ENCODE measurements around the gene ULK1. TPM values are rescaled to one million over a fixed set of nuclear protein-coding genes. Genes with fewer than 3 reads are reported as not detected.

Gene ULK1
- total and polyA plus RNA-seq, 12 donors, result 2.9 to 123 (median 29.9) TPM

DNA sequence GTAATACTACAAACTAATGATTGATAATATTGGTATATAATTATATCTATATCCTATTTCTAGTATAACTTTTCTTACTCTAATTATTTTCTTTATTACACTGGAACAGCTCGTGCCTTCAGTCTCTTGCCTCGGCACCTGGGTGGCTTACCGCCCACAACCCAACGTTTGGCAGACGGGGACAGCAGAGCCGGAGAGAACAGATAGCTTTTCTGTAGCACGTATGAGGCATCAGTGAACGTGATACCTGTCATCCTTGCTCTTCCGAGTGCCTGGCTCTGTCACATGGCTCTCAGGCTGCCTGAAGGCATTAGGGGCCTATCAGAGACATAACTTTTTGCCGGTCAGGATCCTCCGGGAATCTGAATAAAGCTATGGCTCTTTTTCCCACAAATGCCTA, 40.1 kb downstream of the ULK1 start:
- H3K36me3 ChIP-seq (replicated peaks in 1 of 2), result peaks cover 0 to 44% of the 10 kb centered on the region in 2 donors
- no peak overlapping the region for H3K4me3 ChIP-seq
- 88 to 94% (median 93%) methylated on average over 10 to 11 of the region's 11 CpGs for WGBS, 4 donors

GRCh38 chr12:131938082-131938481, 43.7 kb downstream of the ULK1 start:
- intact Hi-C loops (cut with DNase I), result no loop called here
- no peak for DNase-seq
- WGBS, 4 donors, result 76 to 92% (median 87%) methylated on average over 7 of the region's 7 CpGs
- Histone ChIP-seq H3K27ac (no peak overlapping the region), H3K4me1 (replicated peaks in 1 of 2) (no peaks in the 10 kb centered on the region), H3K36me3 (replicated peaks in 1 of 2) (peaks cover 0 to 48% of the 10 kb centered on the region in 2 donors), H3K4me3 (no peak overlapping the region), H3K9me3 (replicated peaks in 1 of 3) (no peaks in the 10 kb centered on the region), H3K27me3 (no peaks in the 10 kb centered on the region)
- TF ChIP-seq, protein P1, sequence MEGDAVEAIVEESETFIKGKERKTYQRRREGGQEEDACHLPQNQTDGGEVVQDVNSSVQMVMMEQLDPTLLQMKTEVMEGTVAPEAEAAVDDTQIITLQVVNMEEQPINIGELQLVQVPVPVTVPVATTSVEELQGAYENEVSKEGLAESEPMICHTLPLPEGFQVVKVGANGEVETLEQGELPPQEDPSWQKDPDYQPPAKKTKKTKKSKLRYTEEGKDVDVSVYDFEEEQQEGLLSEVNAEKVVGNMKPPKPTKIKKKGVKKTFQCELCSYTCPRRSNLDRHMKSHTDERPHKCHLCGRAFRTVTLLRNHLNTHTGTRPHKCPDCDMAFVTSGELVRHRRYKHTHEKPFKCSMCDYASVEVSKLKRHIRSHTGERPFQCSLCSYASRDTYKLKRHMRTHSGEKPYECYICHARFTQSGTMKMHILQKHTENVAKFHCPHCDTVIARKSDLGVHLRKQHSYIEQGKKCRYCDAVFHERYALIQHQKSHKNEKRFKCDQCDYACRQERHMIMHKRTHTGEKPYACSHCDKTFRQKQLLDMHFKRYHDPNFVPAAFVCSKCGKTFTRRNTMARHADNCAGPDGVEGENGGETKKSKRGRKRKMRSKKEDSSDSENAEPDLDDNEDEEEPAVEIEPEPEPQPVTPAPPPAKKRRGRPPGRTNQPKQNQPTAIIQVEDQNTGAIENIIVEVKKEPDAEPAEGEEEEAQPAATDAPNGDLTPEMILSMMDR (IDR thresholded peaks at IDR 0.05), result no peak
- TF ChIP-seq POLR2A (IDR thresholded peaks at IDR 0.05), result no peak

More for the DNA sequence above, 40.1 kb downstream of the ULK1 start:
- Histone ChIP-seq H3K4me1 (replicated peaks in 1 of 2) (peaks cover 7 to 11% of the 10 kb centered on the region in 2 donors), H3K9me3 (replicated peaks in 1 of 3) (no peaks in the 10 kb centered on the region), H3K27ac (no peak overlapping the region), H3K27me3 (no peaks in the 10 kb centered on the region)
- intact Hi-C loops (cut with DNase I), result no loop called here
- no peak for DNase-seq
- no peak for TF ChIP-seq POLR2A (IDR thresholded peaks at IDR 0.05)
- TF ChIP-seq, protein P1 (IDR thresholded peaks at IDR 0.05), result no peak

DNA sequence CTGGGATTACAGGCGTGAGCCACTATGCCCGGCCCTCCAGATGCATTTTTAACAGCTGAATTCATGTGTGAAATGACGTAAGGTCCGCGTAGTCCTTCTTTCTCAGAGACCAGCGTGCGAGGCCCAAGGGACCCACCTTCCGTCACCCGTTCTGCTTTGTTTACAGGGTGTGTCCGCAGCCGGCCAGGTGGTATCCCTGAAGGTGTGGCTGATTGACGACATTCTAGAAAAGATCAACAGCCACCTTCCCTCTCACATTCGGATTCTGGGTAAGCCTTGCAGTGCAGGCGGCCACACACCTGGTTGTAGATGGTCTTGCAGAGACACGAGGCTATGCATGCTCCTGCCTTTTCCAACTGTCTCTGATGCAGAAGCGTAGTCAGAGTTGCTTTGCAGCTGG, 44.6 kb downstream of the ULK1 start:
- WGBS, 4 donors, result 88 to 96% (median 95%) methylated on average over 9 to 16 of the region's 16 CpGs
- intact Hi-C loops (cut with DNase I), result no loop called here
- peak in 1 of 7 donors; percentile 9 for DNase-seq
- H3K4me1 ChIP-seq (replicated peaks in 1 of 2), result no peaks in the 10 kb centered on the region
- TF ChIP-seq POLR2A (IDR thresholded peaks at IDR 0.05), result no peak
- TF ChIP-seq, protein P1 (IDR thresholded peaks at IDR 0.05), result no peak
- H3K4me3 ChIP-seq, result no peak overlapping the region
- no peaks in the 10 kb centered on the region for H3K27me3 ChIP-seq
- peaks cover 0 to 48% of the 10 kb centered on the region in 2 donors for H3K36me3 ChIP-seq (replicated peaks in 1 of 2)
- no peak overlapping the region for H3K27ac ChIP-seq
- H3K9me3 ChIP-seq (replicated peaks in 1 of 3), result no peaks in the 10 kb centered on the region

DNA sequence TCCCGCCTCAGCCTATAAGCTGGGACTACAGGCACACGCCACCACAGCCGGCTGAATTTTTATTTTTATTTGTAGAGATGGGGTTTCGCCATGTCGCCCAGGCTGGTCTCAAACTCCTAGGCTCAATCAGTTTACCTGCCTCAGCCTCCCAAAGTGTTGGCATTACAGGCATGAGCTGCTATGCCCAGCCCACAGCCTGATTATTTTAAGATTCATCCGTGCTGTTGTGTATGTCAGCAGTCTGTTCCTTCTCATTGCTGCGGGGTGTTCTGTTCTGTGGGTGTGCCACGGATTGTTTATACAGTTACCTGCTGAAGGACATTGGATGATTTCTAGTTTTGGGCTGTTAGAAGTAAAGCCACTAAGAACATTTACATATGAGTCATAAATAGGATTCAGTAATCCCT, 45.7 kb downstream of the ULK1 start:
- Histone ChIP-seq H3K4me3 (no peak overlapping the region), H3K9me3 (replicated peaks in 1 of 3) (no peaks in the 10 kb centered on the region), H3K27me3 (no peaks in the 10 kb centered on the region), H3K36me3 (replicated peaks in 1 of 2) (peaks cover 0 to 40% of the 10 kb centered on the region in 2 donors), H3K27ac (no peak overlapping the region), H3K4me1 (replicated peaks in 1 of 2) (no peaks in the 10 kb centered on the region)
- intact Hi-C loops (cut with DNase I), result loop anchor here in 1 of 2 donors (10.0 kb wide), 1 partner anchor 85 kb away; no protein-coding TSS in a partner anchor
- 76 to 80% (median 77%) methylated on average over 8 of the region's 8 CpGs for WGBS, 4 donors
- no peak for TF ChIP-seq POLR2A (IDR thresholded peaks at IDR 0.05)
- TF ChIP-seq, protein P1 (IDR thresholded peaks at IDR 0.05), result no peak
- DNase-seq, result peak in 1 of 7 donors; percentile 0

Measured in adrenal gland (tissue), 12 donors.